ENCODE results near the gene C22orf31.

GRCh38 chr22:29011240-29012100 lies 50.2 kb downstream of the C22orf31 start:
- TF ChIP-seq CTCF (conservative IDR thresholded peaks at IDR 0.05; ENCODE audit: low read depth, low read length), result no peak
- TF ChIP-seq EZH2 (IDR thresholded peaks at IDR 0.05; ENCODE audit: borderline replicate concordance, low read depth, low read length, poor library complexity, severe bottlenecking), result no peak
